IMR-90 (cell line): ENCODE results near the gene ZSCAN12. TPM values are rescaled to one million over a fixed set of nuclear protein-coding genes. Genes with fewer than 3 reads are reported as not detected.
A peak's percentile ranks its signal among the peaks of the same experiment; 100 is the strongest.

Experiments used
- ATAC-seq: fragments of 200-7000 bp; cut with Tn5 transposase; 2 replicates; pipeline ENCODE4 v1.9.1; 2020; ENCODE audit warnings: low read depth, mild to moderate bottlenecking, moderate library complexity
- BruUV-seq: library from RNA; stranded (reverse); fragments of 400-500 nt; replicated peaks from 2 replicates; lab custom pipeline; 2021; lab: Mats Ljungman, UMichigan
- CTCF ChIA-PET: fragments of 300-600 bp; formaldehyde crosslinking; extraction: SDS; loops from one replicate; lab custom pipeline; 2021; ENCODE audit warnings: antibody characterized with exemption; lab: Yijun Ruan, JAX
- POLR2A ChIA-PET: fragments of 300-600 bp; sonication (Branson Sonifier 250); formaldehyde crosslinking; loops from one replicate; lab custom pipeline; 2022; ENCODE audit warnings: antibody characterized with exemption; ENCODE audit not compliant: unreplicated experiment; lab: Charles Lee
- DNase-seq: peaks from one replicate; pipeline ENCODE4 v3.0.0; 2013
- H2AFZ ChIP-seq: replicated peaks from 2 replicates; pipeline ENCODE3; 2013; ENCODE audit warnings: low read length, mild to moderate bottlenecking; ENCODE audit not compliant: poor library complexity
- H2AK5ac ChIP-seq: 2 replicates; pipeline ENCODE4 v1.6.1; 2013; ENCODE audit warnings: low read depth, low read length, inconsistent platforms
- H2AK9ac ChIP-seq: replicated peaks from 2 replicates; pipeline ENCODE3; 2013; ENCODE audit warnings: mild to moderate bottlenecking, low read depth, low read length, moderate library complexity; ENCODE audit not compliant: poor library complexity
- H2BK120ac ChIP-seq: 2 replicates; pipeline ENCODE4 v1.6.1; 2013; ENCODE audit warnings: low read depth, low read length, inconsistent platforms
- H2BK15ac ChIP-seq: 3 replicates; pipeline ENCODE4 v1.6.1; 2013; ENCODE audit warnings: low read depth, low read length, inconsistent platforms
- H2BK20ac ChIP-seq: 2 replicates; pipeline ENCODE4 v1.6.1; 2013; ENCODE audit warnings: low read depth, mild to moderate bottlenecking, inconsistent platforms, low read length, moderate library complexity
- H2BK5ac ChIP-seq: 2 replicates; pipeline ENCODE4 v1.6.1; 2013; ENCODE audit warnings: mild to moderate bottlenecking, low read depth, low read length, inconsistent platforms; ENCODE audit not compliant: poor library complexity, severe bottlenecking
- H3K14ac ChIP-seq: replicated peaks from 2 replicates; pipeline ENCODE4 v1.6.1; 2013; ENCODE audit warnings: low read depth, low read length, inconsistent platforms
- H3K18ac ChIP-seq: 2 replicates; pipeline ENCODE4 v1.6.1; 2013; ENCODE audit warnings: low read depth, low read length, control low read depth
- H3K23ac ChIP-seq: 2 replicates; pipeline ENCODE4 v1.6.1; 2013; ENCODE audit warnings: low read depth, low read length, inconsistent platforms
- H3K27ac ChIP-seq: 2 replicates; pipeline ENCODE4 v1.5.1; 2013; ENCODE audit warnings: mild to moderate bottlenecking, control low read depth, low read length; ENCODE audit not compliant: insufficient read depth
- H3K27me3 ChIP-seq: 2 replicates; pipeline ENCODE4 v1.6.1; 2013; ENCODE audit warnings: low read length; ENCODE audit not compliant: control insufficient read depth, insufficient read depth
- H3K36me3 ChIP-seq: 2 replicates; pipeline ENCODE4 v1.6.1; 2013; ENCODE audit warnings: low read length, mixed read lengths; ENCODE audit not compliant: control insufficient read depth, insufficient read depth
- H3K4ac ChIP-seq: 2 replicates; pipeline ENCODE4 v1.6.1; 2013; ENCODE audit warnings: low read depth, low read length, inconsistent platforms
- H3K4me1 ChIP-seq: 2 replicates; pipeline ENCODE4 v1.6.1; 2013; ENCODE audit warnings: low read length, mixed read lengths; ENCODE audit not compliant: control insufficient read depth, insufficient read depth
- H3K4me2 ChIP-seq: 2 replicates; pipeline ENCODE4 v1.6.1; 2013; ENCODE audit warnings: low read depth, mild to moderate bottlenecking, control low read depth, low read length, moderate library complexity
- H3K4me3 ChIP-seq: 2 replicates; pipeline ENCODE4 v1.5.1; 2013; ENCODE audit warnings: low read depth, mild to moderate bottlenecking, control low read depth, low read length, moderate library complexity; ENCODE audit not compliant: insufficient read depth
- H3K56ac ChIP-seq: 2 replicates; pipeline ENCODE4 v1.6.1; 2013; ENCODE audit warnings: low read length, inconsistent platforms; ENCODE audit not compliant: insufficient read depth; ENCODE audit errors: extremely low read depth
- H3K79me1 ChIP-seq, 2 experiments: 2 replicates each; pipeline ENCODE4 v1.6.1; 2013; ENCODE audit warnings: low read length in 2 of 2, inconsistent platforms in 1 of 2, low read depth in 1 of 2
- H3K9ac ChIP-seq: 2 replicates; pipeline ENCODE4 v1.6.1; 2013; ENCODE audit warnings: low read depth, low read length, control low read depth
- H3K9me1 ChIP-seq: 2 replicates; pipeline ENCODE4 v1.6.1; 2013; ENCODE audit warnings: low read length, inconsistent platforms; ENCODE audit not compliant: insufficient read depth
- H3K9me3 ChIP-seq: 2 replicates; pipeline ENCODE4 v1.6.1; 2013; ENCODE audit warnings: low read length; ENCODE audit not compliant: control insufficient read depth, insufficient read depth
- H4K20me1 ChIP-seq: 2 replicates; pipeline ENCODE4 v1.6.1; 2013; ENCODE audit warnings: low read length, inconsistent platforms; ENCODE audit not compliant: insufficient read depth
- H4K5ac ChIP-seq: 2 replicates; pipeline ENCODE4 v1.6.1; 2013; ENCODE audit warnings: mild to moderate bottlenecking, low read depth, low read length, control low read depth
- H4K8ac ChIP-seq, 2 experiments: 2 replicates each; pipeline ENCODE4 v1.6.1; 2013; ENCODE audit warnings: low read depth in 2 of 2, low read length in 2 of 2, control low read depth in 1 of 2, inconsistent platforms in 1 of 2
- H4K91ac ChIP-seq: 2 replicates; pipeline ENCODE4 v1.6.1; 2013; ENCODE audit warnings: low read depth, low read length, inconsistent platforms; ENCODE audit not compliant: insufficient read depth
- CEBPB ChIP-seq: IDR thresholded peaks from 2 replicates; pipeline ENCODE4 v1.6.1; 2012; ENCODE audit warnings: low read depth, low read length, improper control_type of control experiment
- CHD1 ChIP-seq: IDR thresholded peaks from 2 replicates; pipeline ENCODE4 v1.6.1; 2012; ENCODE audit warnings: low read depth, low read length, improper control_type of control experiment
- FOS ChIP-seq: fragments of 150-350 bp; IDR thresholded peaks from 2 replicates; pipeline ENCODE4 v1.6.1; 2016; ENCODE audit warnings: low read depth, low read length
- MAZ ChIP-seq: IDR thresholded peaks from 2 replicates; pipeline ENCODE4 v1.6.1; 2012; ENCODE audit warnings: low read depth, mild to moderate bottlenecking, low read length, improper control_type of control experiment, moderate library complexity, borderline replicate concordance
- MXI1 ChIP-seq: IDR thresholded peaks from 2 replicates; pipeline ENCODE4 v1.6.1; 2012; ENCODE audit warnings: low read depth, mild to moderate bottlenecking, low read length, moderate library complexity, borderline replicate concordance
- NFE2L2 ChIP-seq: fragments of 150-350 bp; IDR thresholded peaks from 2 replicates; pipeline ENCODE4 v1.6.1; 2016; ENCODE audit warnings: low read depth, mild to moderate bottlenecking, low read length
- POLR2A ChIP-seq: IDR thresholded peaks from 2 replicates; pipeline ENCODE4 v1.6.1; 2012; ENCODE audit warnings: mild to moderate bottlenecking, low read depth, low read length
- RAD21 ChIP-seq: IDR thresholded peaks from 2 replicates; pipeline ENCODE4 v1.6.1; 2012; ENCODE audit warnings: low read length, improper control_type of control experiment
- RCOR1 ChIP-seq: IDR thresholded peaks from 2 replicates; pipeline ENCODE4 v1.6.1; 2012; ENCODE audit warnings: mild to moderate bottlenecking, low read length, improper control_type of control experiment; ENCODE audit not compliant: insufficient replicate concordance
- RFX5 ChIP-seq: IDR thresholded peaks from 2 replicates; pipeline ENCODE4 v1.8.0; 2012; ENCODE audit warnings: low read depth, mild to moderate bottlenecking, low read length, moderate library complexity
- WGBS, 2 experiments: methylation state at CpG; one replicate each; pipeline versions ENCODE4 v1.1.5 to v1.1.7; 2013; ENCODE audit warnings: missing lambda C conversion rate in 2 of 2; ENCODE audit not compliant: insufficient read length in 1 of 2; ENCODE audit errors: extremely low coverage in 2 of 2; 5-methylcytosine and 5-hydroxymethylcytosine counted together
- dilution Hi-C: fragments of 300-500 bp; cut with HindIII; formaldehyde crosslinking; loops from one replicate; pipeline ENCODE4 v1.14.3; 2018; ENCODE audit warnings: low sequenced_read_pairs; ENCODE audit not compliant: unreplicated experiment
- in situ Hi-C: fragments of 300-500 bp; cut with MboI; formaldehyde crosslinking; loops from 3 replicates; pipeline ENCODE4 v1.14.3; 2019; ENCODE audit warnings: low sequenced_read_pairs, inconsistent platforms, mixed read lengths
- intact Hi-C: fragments of 100-400 bp; cut with micrococcal nuclease; formaldehyde crosslinking; loops from 2 replicates; pipeline ENCODE4 v1.10.0; 2022
- polyA plus RNA-seq, 3 experiments: library from polyadenylated mRNA; depleted of rRNA; stranded (reverse); fragments of >200 nt; gene quantifications; 2 replicates each; pipeline ENCODE4 v1.2.3, GENCODE V29; 2012; ENCODE audit warnings: low replicate concordance in 1 of 3
- total RNA-seq: library from RNA; depleted of rRNA; stranded (reverse); fragments of >200 nt; gene quantifications from 2 replicates; pipeline ENCODE4 v1.2.3, GENCODE V29; 2012
- TF ChIP-seq, protein P1 (sequence below): fragments of 150-350 bp; IDR thresholded peaks from 2 replicates; pipeline ENCODE4 v1.6.1; 2017; ENCODE audit warnings: mild to moderate bottlenecking, antibody characterized with exemption, low read length, low read depth
- TF ChIP-seq, protein P2 (sequence below): fragments of 150-350 bp; IDR thresholded peaks from 2 replicates; pipeline ENCODE4 v1.6.1; 2016; ENCODE audit warnings: low read depth, mild to moderate bottlenecking, low read length, moderate library complexity, borderline replicate concordance
- TF ChIP-seq, protein P3 (sequence below): conservative IDR thresholded peaks from 2 replicates; pipeline ENCODE4 v1.5.1; 2012; ENCODE audit warnings: mild to moderate bottlenecking, low read depth, low read length, improper control_type of control experiment

Gene ZSCAN12
- total and polyA plus RNA-seq, 2 of the 4 experiments (the other 2 are of a cell fraction) = 2.0 to 6.5 TPM

DNA sequence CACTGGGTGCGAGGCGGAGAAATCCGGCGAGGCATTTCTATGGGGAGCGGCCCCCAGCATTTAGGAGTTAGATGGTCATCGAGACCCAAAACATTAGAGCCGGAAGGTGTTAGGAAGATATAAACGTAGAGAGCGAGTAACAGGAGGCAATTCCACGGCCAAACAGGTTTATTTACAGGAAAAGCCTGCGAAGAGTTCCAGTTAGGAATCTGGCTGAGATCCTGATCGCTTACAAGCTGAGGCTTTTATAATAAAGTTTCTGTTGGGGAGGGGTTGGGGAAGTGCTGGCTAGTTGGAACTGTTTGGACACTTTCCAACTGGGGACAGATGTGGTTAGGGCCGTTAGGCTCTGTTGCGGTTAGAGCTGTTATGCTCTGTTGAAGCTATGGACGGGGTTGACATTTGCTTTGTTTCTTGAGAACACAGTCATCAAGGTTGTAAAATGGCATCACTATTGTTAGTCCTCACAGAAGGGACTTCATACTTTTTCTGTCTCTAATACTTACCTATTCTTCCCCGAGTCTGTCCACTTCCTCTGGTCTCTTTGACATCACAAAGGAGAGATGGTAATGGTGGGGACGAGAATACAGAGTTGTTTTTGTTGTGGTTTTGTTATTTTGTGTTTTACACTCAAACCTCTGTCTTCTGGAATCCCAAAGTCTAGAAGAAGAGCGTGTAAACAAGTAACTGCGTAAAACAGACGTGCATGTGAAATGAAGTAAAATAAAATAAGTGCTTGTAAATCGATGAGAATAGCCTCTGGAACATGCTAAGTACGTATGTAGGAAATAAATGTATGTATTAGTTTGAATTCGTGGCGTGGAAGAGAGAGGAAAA is 63.0 kb downstream of the ZSCAN12 start:
- Histone ChIP-seq H2BK5ac (peak overlapping the region; percentile 88), H3K23ac (peak overlapping the region; percentile 83), H3K56ac (peak overlapping the region; percentile 93), H2BK15ac (peak overlapping the region; percentile 8; the same call in 1 of the 3 replicates), H4K5ac (peak overlapping the region; percentile 84), H3K18ac (peak overlapping the region; percentile 30), H2BK120ac (peak overlapping the region; percentile 88), H3K9ac (peak overlapping the region; percentile 81), H3K27me3 (no peaks in the 10 kb centered on the region), H3K4ac (peak overlapping the region; percentile 91), H4K8ac (peak overlapping the region; percentile 54 to 92), H3K27ac (peak overlapping the region; percentile 89), H3K14ac (peak overlapping the region; percentile 96), H3K4me3 (peak overlapping the region; percentile 63), H3K79me1 (peaks cover 0 to 11% of the 10 kb centered on the region in 2 experiments; a peak in 2 of 4 replicates), H3K4me2 (peak overlapping the region; percentile 97), H2AFZ (peak overlapping the region; percentile 96), H3K9me3 (no peaks in the 10 kb centered on the region), H4K91ac (peak overlapping the region; percentile 66; the same call in 1 of the 2 replicates), H2AK9ac (peak overlapping the region; percentile 90), H4K20me1 (no peaks in the 10 kb centered on the region), H2BK20ac (peak overlapping the region; percentile 31), H2AK5ac (peak overlapping the region; percentile 79), H3K36me3 (no peaks in the 10 kb centered on the region), H3K9me1 (no peaks in the 10 kb centered on the region), H3K4me1 (peaks cover 2% of the 10 kb centered on the region; the same call in 1 of the 2 replicates)
- intact Hi-C loops = loop anchor here (1.0 to 5.0 kb wide), 3 partner anchors 13 to 254 kb away; partner anchors contain the start of genes ZKSCAN3, ZNF165 and ZSCAN26
- DNase-seq = peak; percentile 31
- ChIA-PET POLR2A (interaction anchor here (1.0 kb wide), 1 partner anchor 69 kb away, joined by 3 read pairs; no protein-coding TSS in a partner anchor), CTCF (interaction anchor here (2.1 kb wide), 1 partner anchor 19 kb away, joined by 9 read pairs; no protein-coding TSS in a partner anchor)
- BruUV-seq = no TSS peak
- ATAC-seq = no peak; the same call in 1 of the 2 replicates
- WGBS, 2 experiments = 5% methylated on average over 16 of the region's 24 CpGs; no CpG with 5 or more reads in 1 of the 2 experiments
- dilution Hi-C loops = no loop called here
- in situ Hi-C loops = no loop called here
- TF ChIP-seq CHD1 (no peak), NFE2L2 (no peak), MAZ (no peak), MXI1 (no peak), CEBPB (no peak), RCOR1 (no peak), POLR2A (no peak), FOS (no peak), RFX5 (no peak), RAD21 (no peak)
- TF ChIP-seq, protein P1, sequence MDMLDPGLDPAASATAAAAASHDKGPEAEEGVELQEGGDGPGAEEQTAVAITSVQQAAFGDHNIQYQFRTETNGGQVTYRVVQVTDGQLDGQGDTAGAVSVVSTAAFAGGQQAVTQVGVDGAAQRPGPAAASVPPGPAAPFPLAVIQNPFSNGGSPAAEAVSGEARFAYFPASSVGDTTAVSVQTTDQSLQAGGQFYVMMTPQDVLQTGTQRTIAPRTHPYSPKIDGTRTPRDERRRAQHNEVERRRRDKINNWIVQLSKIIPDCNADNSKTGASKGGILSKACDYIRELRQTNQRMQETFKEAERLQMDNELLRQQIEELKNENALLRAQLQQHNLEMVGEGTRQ = no peak
- TF ChIP-seq, protein P2, sequence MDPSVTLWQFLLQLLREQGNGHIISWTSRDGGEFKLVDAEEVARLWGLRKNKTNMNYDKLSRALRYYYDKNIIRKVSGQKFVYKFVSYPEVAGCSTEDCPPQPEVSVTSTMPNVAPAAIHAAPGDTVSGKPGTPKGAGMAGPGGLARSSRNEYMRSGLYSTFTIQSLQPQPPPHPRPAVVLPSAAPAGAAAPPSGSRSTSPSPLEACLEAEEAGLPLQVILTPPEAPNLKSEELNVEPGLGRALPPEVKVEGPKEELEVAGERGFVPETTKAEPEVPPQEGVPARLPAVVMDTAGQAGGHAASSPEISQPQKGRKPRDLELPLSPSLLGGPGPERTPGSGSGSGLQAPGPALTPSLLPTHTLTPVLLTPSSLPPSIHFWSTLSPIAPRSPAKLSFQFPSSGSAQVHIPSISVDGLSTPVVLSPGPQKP = no peak
- TF ChIP-seq, protein P3, sequence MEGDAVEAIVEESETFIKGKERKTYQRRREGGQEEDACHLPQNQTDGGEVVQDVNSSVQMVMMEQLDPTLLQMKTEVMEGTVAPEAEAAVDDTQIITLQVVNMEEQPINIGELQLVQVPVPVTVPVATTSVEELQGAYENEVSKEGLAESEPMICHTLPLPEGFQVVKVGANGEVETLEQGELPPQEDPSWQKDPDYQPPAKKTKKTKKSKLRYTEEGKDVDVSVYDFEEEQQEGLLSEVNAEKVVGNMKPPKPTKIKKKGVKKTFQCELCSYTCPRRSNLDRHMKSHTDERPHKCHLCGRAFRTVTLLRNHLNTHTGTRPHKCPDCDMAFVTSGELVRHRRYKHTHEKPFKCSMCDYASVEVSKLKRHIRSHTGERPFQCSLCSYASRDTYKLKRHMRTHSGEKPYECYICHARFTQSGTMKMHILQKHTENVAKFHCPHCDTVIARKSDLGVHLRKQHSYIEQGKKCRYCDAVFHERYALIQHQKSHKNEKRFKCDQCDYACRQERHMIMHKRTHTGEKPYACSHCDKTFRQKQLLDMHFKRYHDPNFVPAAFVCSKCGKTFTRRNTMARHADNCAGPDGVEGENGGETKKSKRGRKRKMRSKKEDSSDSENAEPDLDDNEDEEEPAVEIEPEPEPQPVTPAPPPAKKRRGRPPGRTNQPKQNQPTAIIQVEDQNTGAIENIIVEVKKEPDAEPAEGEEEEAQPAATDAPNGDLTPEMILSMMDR = no peak
